Esophagus muscularis mucosa (tissue), 4 donors: Measurements from ENCODE around the gene AFAP1L1. TPM values are rescaled to one million over a fixed set of nuclear protein-coding genes. Genes with fewer than 3 reads are reported as not detected.

Experiments used
- DNase-seq: peaks from one replicate; pipeline ENCODE4 v3.0.0-alpha.2; 2017; ENCODE audit errors: extremely low spot score
- H3K27ac ChIP-seq, 4 donors: fragments of 200-600 bp; sonication (generic); replicated peaks in 1 of 4; 1 replicate in 3 of 4; 2 replicates in 1 of 4; pipeline ENCODE4 v1.5.1; 2016 to 2019; ENCODE audit warnings: mild to moderate bottlenecking in 1 of 4
- H3K27me3 ChIP-seq, 4 donors: fragments of 200-600 bp; sonication (generic); one replicate each; pipeline versions ENCODE4 v1.5.1 to v1.6.0; 2016 to 2019
- H3K36me3 ChIP-seq, 4 donors: fragments of 200-600 bp; sonication (generic); one replicate each; pipeline ENCODE4 v1.5.1; 2016 to 2019
- H3K4me1 ChIP-seq, 4 donors: fragments of 200-600 bp; sonication (generic); one replicate each; pipeline ENCODE4 v1.5.1; 2016 to 2019
- H3K4me3 ChIP-seq, 4 donors: fragments of 200-600 bp; sonication (generic); 1 replicate in 2 of 4; 2 replicates in 2 of 4; pipeline ENCODE4 v1.5.1; 2016 to 2019; ENCODE audit warnings: mild to moderate bottlenecking in 4 of 4, moderate library complexity in 1 of 4
- H3K9me3 ChIP-seq, 4 donors: fragments of 200-600 bp; sonication (generic); 1 replicate in 3 of 4; 2 replicates in 1 of 4; pipeline ENCODE4 v1.5.1; 2016 to 2019
- EP300 ChIP-seq: sonication (generic); formaldehyde crosslinking; IDR thresholded peaks from one replicate; pipeline ENCODE4 v1.6.1; 2017; ENCODE audit warnings: antibody characterized with exemption
- POLR2A ChIP-seq: fragments of 450-650 bp; IDR thresholded peaks from one replicate; pipeline ENCODE4 v1.6.1; 2017; ENCODE audit warnings: antibody characterized with exemption, moderate library complexity, mild to moderate bottlenecking, low read depth
- POLR2AphosphoS5 ChIP-seq, 2 donors: sonication (generic); formaldehyde crosslinking; IDR thresholded peaks; one replicate each; pipeline ENCODE4 v1.6.1; 2017; ENCODE audit warnings: antibody characterized with exemption in 2 of 2
- WGBS: methylation state at CpG from one replicate; pipeline ENCODE4 v1.1.5; 2018; 5-methylcytosine and 5-hydroxymethylcytosine counted together
- intact Hi-C: fragments of 100-400 bp; cut with DNase I; formaldehyde crosslinking; loops from one replicate; pipeline ENCODE4 v1.15.1; 2023
- total RNA-seq, 4 donors: library from RNA; depleted of rRNA; stranded (reverse); fragments of >200 nt; gene quantifications; one replicate each; pipeline versions ENCODE4 v1.1.0 to v1.2.1, GENCODE V29; 2016
- TF ChIP-seq, protein P1 (sequence below), 3 experiments: fragments of 200-600 bp in 2 of 3; fragments of 450-650 bp in 1 of 3; sonication (generic) in 2 of 3; IDR thresholded peaks; one replicate each; pipeline ENCODE4 v1.5.1; 2017 to 2019; ENCODE audit warnings: antibody characterized with exemption in 3 of 3, mild to moderate bottlenecking in 2 of 3, moderate library complexity in 1 of 3

The AFAP1L1 gene
- total RNA-seq, 4 donors from 2014 or later, result 10.0 to 23.8 (median 16.6) TPM

- TF ChIP-seq EP300 (no peak), POLR2AphosphoS5 (IDR thresholded peaks at IDR 0.05) (no peak), POLR2A (no peak)
- TF ChIP-seq, protein P1, sequence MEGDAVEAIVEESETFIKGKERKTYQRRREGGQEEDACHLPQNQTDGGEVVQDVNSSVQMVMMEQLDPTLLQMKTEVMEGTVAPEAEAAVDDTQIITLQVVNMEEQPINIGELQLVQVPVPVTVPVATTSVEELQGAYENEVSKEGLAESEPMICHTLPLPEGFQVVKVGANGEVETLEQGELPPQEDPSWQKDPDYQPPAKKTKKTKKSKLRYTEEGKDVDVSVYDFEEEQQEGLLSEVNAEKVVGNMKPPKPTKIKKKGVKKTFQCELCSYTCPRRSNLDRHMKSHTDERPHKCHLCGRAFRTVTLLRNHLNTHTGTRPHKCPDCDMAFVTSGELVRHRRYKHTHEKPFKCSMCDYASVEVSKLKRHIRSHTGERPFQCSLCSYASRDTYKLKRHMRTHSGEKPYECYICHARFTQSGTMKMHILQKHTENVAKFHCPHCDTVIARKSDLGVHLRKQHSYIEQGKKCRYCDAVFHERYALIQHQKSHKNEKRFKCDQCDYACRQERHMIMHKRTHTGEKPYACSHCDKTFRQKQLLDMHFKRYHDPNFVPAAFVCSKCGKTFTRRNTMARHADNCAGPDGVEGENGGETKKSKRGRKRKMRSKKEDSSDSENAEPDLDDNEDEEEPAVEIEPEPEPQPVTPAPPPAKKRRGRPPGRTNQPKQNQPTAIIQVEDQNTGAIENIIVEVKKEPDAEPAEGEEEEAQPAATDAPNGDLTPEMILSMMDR (IDR thresholded peaks at IDR 0.05), result no peak
- peaks cover 31 to 45% (median 38%) of the 10 kb centered on the region in 4 donors for H3K4me1 ChIP-seq
- intact Hi-C loops, result loop anchor here (5.0 kb wide), 1 partner anchor 133 kb away; the partner anchor contains the start of gene ABLIM3
- no peak overlapping the region for H3K4me3 ChIP-seq
- no peaks in the 10 kb centered on the region for H3K9me3 ChIP-seq
- 93% methylated on average over 1 of the region's 1 CpG for WGBS
- no peaks in the 10 kb centered on the region for H3K36me3 ChIP-seq
- no peak for DNase-seq
- no peak overlapping the region for H3K27ac ChIP-seq
- H3K27me3 ChIP-seq, result no peaks in the 10 kb centered on the region
Observed at GRCh38 chr5:149274939-149275338, 3.3 kb downstream of the AFAP1L1 start.

DNA sequence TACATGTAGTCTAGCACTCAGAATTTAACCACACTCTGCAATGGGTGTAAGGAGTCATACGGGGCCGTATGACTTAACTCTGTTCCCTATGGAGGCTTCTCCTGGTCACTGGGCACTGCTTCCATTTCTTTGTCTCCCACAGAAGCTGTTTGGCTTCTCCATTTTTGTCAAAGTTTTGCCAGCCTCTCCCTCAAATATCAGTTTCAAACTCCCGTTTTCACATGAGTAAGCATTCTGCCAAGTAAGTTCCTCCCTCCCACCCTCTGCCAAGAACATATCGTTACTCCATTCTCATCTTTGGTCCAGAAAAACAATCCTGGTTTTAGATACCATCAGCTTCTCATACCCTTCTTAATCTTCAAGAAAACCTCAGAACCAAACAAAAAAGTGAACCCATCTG lies 6.1 kb downstream of the AFAP1L1 start:
- Histone ChIP-seq H3K36me3 (no peaks in the 10 kb centered on the region), H3K4me3 (no peak overlapping the region), H3K27ac (peak overlapping the region in 1 of 4 donors; percentile 32), H3K9me3 (no peaks in the 10 kb centered on the region), H3K27me3 (no peaks in the 10 kb centered on the region), H3K4me1 (peaks cover 22 to 53% (median 35%) of the 10 kb centered on the region in 4 donors)
- DNase-seq, result no peak
- WGBS, result 59% methylated on average over 4 of the region's 4 CpGs
- TF ChIP-seq EP300 (no peak), POLR2A (no peak), POLR2AphosphoS5 (IDR thresholded peaks at IDR 0.05) (no peak)
- TF ChIP-seq, protein P1 (IDR thresholded peaks at IDR 0.05), result no peak
- intact Hi-C loops, result no loop called here

DNA sequence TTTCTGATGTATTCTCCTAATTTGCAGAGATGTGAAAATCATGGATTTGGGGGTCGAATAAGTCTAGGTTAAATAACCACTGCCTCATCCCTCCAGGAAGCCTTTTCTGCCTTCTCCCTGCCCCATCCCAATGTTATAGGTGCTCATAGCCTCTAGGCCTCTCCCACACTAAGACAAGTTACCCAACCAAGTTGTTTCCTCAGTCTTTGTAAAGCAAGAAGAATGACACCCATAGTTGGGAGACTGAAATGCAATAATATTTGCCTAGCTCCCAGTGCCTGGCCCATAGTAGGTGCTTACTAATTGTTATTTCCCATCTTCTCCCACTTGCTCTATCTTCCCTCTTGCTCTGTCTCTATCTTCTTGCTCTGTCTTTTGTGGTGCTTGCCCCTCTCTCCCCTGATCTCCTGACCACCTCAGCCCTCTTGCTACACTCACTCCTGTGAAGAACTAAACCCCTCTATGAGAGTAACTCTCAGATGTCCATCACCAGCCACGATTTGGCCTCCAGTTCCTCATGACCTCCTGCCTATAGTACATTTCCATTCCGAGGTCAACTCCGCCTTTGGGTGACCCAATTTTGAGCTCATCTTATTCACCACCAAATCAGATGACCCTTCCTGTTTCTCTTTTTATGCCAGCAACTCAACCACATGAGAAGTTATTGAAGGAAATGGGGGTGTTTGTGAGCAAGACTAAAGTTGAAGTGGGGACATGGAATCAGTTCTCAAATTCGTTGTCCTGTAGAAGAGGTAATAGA lies 7.0 kb downstream of the AFAP1L1 start:
- intact Hi-C loops, result no loop called here
- TF ChIP-seq, protein P1 (IDR thresholded peaks at IDR 0.05), result no peak
- TF ChIP-seq POLR2AphosphoS5 (IDR thresholded peaks at IDR 0.05) (no peak), POLR2A (no peak)

DNA sequence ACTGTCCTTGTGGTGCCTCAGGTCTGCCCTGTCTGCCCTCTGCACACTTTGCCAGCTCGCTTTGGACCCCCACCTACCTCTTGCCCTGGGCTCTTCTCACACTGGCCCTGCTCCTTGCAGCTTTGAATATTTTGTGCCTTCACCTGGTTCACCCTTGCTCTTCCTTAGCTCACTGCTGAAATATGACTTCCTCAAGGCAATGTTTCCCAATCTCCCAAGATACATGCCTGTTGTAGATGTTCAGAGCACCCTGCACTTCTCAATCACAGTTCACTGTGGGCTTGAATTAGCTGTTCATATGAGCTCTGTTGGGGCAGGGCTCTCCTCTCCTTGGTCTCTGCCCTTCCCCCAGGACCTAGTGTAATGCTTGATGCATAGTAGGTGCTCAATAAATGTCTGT lies 8.0 kb downstream of the AFAP1L1 start:
- DNase-seq, result no peak
- Histone ChIP-seq H3K4me3 (no peak overlapping the region), H3K27ac (no peak overlapping the region), H3K4me1 (peaks cover 24 to 60% (median 34%) of the 10 kb centered on the region in 4 donors), H3K9me3 (no peaks in the 10 kb centered on the region), H3K36me3 (no peaks in the 10 kb centered on the region), H3K27me3 (no peaks in the 10 kb centered on the region)
- 89% methylated on average over 1 of the region's 1 CpG for WGBS
- intact Hi-C loops, result no loop called here
- TF ChIP-seq EP300 (no peak), POLR2A (no peak), POLR2AphosphoS5 (IDR thresholded peaks at IDR 0.05) (no peak)
- TF ChIP-seq, protein P1 (IDR thresholded peaks at IDR 0.05), result no peak

More for the DNA sequence above, 7.0 kb downstream of the AFAP1L1 start:
- WGBS, result 77% methylated on average over 5 of the region's 5 CpGs
- Histone ChIP-seq H3K36me3 (no peaks in the 10 kb centered on the region), H3K9me3 (no peaks in the 10 kb centered on the region), H3K4me1 (peaks cover 17 to 55% (median 29%) of the 10 kb centered on the region in 4 donors), H3K27me3 (no peaks in the 10 kb centered on the region), H3K4me3 (no peak overlapping the region), H3K27ac (peak overlapping the region in 2 of 4 donors; percentile 13 to 42)
- DNase-seq, result no peak
